ENCODE measurements around the gene BOD1L2. TPM values are rescaled to one million over a fixed set of nuclear protein-coding genes. Genes with fewer than 3 reads are reported as not detected.

The BOD1L2 gene
- total RNA-seq, result not detected in 3 replicates

- Mint-ChIP-seq H3K27ac (no peak within 1 kb of the TSS), H3K4me1 (peaks cover 4% of the 10 kb centered on the region), H3K36me3 (no peaks in the 10 kb centered on the region), H3K27me3 (ENCODE audit: low read depth) (peaks cover 46% of the 10 kb centered on the region), H3K4me3 (no peak within 1 kb of the TSS), H3K9me3 (no peaks in the 10 kb centered on the region)
- DNase-seq (ENCODE audit: low spot score in 2 of 2, unreplicated experiment in 2 of 2), result no peak
- no peak for TF ChIP-seq CTCF (IDR thresholded peaks at IDR 0.05; ENCODE audit: unreplicated experiment)
These were observed at the start of gene BOD1L2 for GRCh38 chr18:57146956-57147636. TSS of gene BOD1L2 (plus strand) at chr18:57147087. CDS start at chr18:57147313, 226 bp downstream.

- no peak overlapping the region for H3K27ac Mint-ChIP-seq
- no peaks in the 10 kb centered on the region for H3K9me3 Mint-ChIP-seq
- H3K4me1 Mint-ChIP-seq, result no peaks in the 10 kb centered on the region
- peaks cover 9% of the 10 kb centered on the region for H3K27me3 Mint-ChIP-seq (ENCODE audit: low read depth)
- no peaks in the 10 kb centered on the region for H3K36me3 Mint-ChIP-seq
- no peak for TF ChIP-seq CTCF (IDR thresholded peaks at IDR 0.05; ENCODE audit: unreplicated experiment)
- DNase-seq (ENCODE audit: low spot score in 2 of 2, unreplicated experiment in 2 of 2), result no peak
- no peak overlapping the region for H3K4me3 Mint-ChIP-seq
These were observed 39.6 kb upstream of the BOD1L2 start for GRCh38 chr18:57107140-57107832.

- no peaks in the 10 kb centered on the region for H3K36me3 Mint-ChIP-seq
- no peak for TF ChIP-seq CTCF (IDR thresholded peaks at IDR 0.05; ENCODE audit: unreplicated experiment)
- no peak for DNase-seq (ENCODE audit: low spot score in 2 of 2, unreplicated experiment in 2 of 2)
- H3K27ac Mint-ChIP-seq, result no peak overlapping the region
- no peak overlapping the region for H3K4me3 Mint-ChIP-seq
- H3K9me3 Mint-ChIP-seq, result no peaks in the 10 kb centered on the region
- H3K27me3 Mint-ChIP-seq (ENCODE audit: low read depth), result peaks cover 21% of the 10 kb centered on the region
- no peaks in the 10 kb centered on the region for H3K4me1 Mint-ChIP-seq
These were observed 36.6 kb upstream of the BOD1L2 start for GRCh38 chr18:57110290-57110689.

- DNase-seq (ENCODE audit: low spot score in 2 of 2, unreplicated experiment in 2 of 2), result no peak
- Mint-ChIP-seq H3K9me3 (no peaks in the 10 kb centered on the region), H3K4me1 (no peaks in the 10 kb centered on the region), H3K27ac (no peak overlapping the region), H3K36me3 (no peaks in the 10 kb centered on the region), H3K4me3 (no peak overlapping the region), H3K27me3 (ENCODE audit: low read depth) (peaks cover 37% of the 10 kb centered on the region)
- no peak for TF ChIP-seq CTCF (IDR thresholded peaks at IDR 0.05; ENCODE audit: unreplicated experiment)
These were observed 33.0 kb upstream of the BOD1L2 start for GRCh38 chr18:57113799-57114420.

- no peak for DNase-seq (ENCODE audit: low spot score in 2 of 2, unreplicated experiment in 2 of 2)
- no peak overlapping the region for H3K4me3 Mint-ChIP-seq
- H3K36me3 Mint-ChIP-seq, result no peaks in the 10 kb centered on the region
- H3K27ac Mint-ChIP-seq, result no peak overlapping the region
- no peaks in the 10 kb centered on the region for H3K4me1 Mint-ChIP-seq
- H3K9me3 Mint-ChIP-seq, result no peaks in the 10 kb centered on the region
- no peak for TF ChIP-seq CTCF (IDR thresholded peaks at IDR 0.05; ENCODE audit: unreplicated experiment)
- peaks cover 44% of the 10 kb centered on the region for H3K27me3 Mint-ChIP-seq (ENCODE audit: low read depth)
These were observed 30.2 kb upstream of the BOD1L2 start for GRCh38 chr18:57116598-57117132.

All from mesothelial cell of epicardium (in vitro differentiated cells).